GM10266 (cell line): Measurements from ENCODE around the gene ADRB2.

Source experiments
- DNase-seq: peaks from one replicate; pipeline ENCODE4 v3.0.0; 2012; ENCODE audit errors: extremely low spot score
- TF ChIP-seq, protein P1 (sequence below): IDR thresholded peaks from 2 replicates; pipeline ENCODE4 v1.5.1; 2012; ENCODE audit warnings: mild to moderate bottlenecking, low read depth; ENCODE audit not compliant: control insufficient read depth, insufficient read depth; ENCODE audit errors: missing control alignments

The ADRB2 gene

DNA sequence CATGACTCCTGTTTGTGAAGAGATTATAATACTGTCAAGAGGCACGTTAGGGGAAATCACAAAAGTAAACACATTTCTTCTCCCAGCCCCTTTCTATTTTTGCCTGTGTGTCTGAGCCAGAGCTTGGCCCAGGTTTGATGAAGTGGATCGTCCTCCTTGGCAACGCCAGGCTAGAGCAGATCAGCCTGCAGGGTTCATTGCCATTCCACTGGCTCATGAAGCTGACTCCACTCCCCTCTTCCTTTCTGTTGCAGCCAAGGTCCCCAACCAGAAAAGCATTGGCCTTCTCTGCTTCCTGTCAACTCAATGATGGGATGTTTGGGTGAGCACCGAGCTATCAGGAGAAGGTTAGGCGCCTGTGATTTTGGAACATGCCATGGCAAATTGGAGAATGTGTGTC, 3.3 kb downstream of the ADRB2 start:
- DNase-seq = no peak
- TF ChIP-seq, protein P1, sequence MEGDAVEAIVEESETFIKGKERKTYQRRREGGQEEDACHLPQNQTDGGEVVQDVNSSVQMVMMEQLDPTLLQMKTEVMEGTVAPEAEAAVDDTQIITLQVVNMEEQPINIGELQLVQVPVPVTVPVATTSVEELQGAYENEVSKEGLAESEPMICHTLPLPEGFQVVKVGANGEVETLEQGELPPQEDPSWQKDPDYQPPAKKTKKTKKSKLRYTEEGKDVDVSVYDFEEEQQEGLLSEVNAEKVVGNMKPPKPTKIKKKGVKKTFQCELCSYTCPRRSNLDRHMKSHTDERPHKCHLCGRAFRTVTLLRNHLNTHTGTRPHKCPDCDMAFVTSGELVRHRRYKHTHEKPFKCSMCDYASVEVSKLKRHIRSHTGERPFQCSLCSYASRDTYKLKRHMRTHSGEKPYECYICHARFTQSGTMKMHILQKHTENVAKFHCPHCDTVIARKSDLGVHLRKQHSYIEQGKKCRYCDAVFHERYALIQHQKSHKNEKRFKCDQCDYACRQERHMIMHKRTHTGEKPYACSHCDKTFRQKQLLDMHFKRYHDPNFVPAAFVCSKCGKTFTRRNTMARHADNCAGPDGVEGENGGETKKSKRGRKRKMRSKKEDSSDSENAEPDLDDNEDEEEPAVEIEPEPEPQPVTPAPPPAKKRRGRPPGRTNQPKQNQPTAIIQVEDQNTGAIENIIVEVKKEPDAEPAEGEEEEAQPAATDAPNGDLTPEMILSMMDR = no peak

DNA sequence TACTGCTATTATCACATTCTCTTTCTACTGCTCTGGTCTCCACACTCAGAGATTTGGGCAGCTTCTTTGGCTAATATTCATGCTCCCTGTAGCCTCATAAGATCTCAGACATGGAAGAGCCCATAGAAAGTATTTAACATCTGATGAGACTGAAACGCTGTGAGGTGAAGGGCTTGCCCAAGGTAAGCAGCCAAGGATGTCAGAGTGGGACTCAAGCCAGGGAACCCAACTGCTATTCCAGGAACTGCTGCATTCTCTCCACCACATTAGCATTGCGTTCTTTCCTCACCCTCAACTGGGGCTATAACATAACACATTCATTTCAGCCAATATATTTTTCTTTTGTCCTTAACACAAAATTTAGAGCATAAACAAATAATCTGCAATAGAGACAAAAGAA, 3.8 kb downstream of the ADRB2 start:
- DNase-seq = no peak

DNA sequence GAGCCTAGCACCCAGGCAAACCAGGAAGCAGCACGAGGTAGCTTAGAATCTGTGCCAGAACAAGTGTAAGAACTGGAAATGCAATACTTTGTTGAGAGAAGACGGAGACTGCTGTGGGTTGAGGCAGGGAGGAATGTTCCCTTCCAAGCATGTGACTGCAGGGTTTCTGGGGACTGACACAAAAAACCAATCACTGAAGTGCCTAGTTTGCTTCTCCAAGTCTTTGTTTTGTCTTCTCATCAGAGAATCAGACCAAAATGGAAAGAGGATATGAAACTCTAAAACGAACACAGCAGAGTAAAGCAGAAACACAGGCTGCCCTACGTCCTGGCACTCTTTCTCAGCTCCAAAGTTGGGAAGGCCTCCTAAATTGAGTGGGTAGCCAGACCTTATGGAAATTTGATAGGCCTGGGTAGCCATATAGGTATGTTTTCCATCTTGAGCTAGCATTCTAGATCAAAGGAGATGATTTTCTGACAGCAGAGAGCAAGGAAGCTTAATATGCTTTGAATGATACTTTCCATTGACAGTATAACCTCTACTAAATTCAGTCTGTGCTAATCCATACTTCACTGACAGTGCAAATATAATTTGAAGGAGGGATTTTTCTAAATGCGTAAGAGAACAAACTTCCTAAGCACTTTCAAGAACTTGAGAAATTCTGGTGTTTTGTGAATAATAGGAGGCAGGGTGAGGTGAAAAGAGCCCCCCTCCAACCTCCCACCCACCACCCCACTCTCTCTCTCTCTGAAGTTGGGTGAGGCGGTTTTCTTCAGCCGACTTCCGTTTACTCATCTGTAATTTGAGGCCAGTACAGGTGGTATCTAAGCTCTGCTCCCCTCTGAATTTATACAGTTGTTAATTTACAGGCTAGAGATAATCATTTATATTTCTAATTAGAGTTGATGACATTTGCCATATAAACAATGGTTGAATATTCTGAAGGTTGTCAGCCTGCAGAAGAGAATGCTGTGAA, 5.5 kb downstream of the ADRB2 start:
- DNase-seq = peak; percentile 51
- TF ChIP-seq, protein P1 = no peak

More for the DNA sequence above, 3.8 kb downstream of the ADRB2 start:
- TF ChIP-seq, protein P1 = no peak

DNA sequence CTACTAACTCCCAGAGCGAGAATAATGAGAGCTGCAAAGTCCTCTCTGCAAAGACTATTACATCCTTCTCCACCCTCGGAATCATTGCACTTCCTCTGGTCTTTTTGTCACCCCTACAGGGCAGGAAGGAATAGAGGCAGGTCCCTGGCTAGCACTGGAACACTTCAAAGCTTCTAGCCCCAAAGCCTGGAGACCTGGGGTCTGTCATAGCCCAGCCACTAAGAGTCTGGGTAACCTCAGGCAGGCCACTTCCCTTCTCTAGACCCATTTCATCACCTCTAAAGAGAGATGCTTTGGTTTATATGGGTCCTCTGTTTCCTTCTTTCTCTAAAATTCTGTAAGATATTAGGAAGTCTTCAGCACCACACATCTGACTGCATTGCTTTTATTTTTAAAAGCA, 6.7 kb downstream of the ADRB2 start:
- no peak for DNase-seq
- TF ChIP-seq, protein P1 = no peak

DNA sequence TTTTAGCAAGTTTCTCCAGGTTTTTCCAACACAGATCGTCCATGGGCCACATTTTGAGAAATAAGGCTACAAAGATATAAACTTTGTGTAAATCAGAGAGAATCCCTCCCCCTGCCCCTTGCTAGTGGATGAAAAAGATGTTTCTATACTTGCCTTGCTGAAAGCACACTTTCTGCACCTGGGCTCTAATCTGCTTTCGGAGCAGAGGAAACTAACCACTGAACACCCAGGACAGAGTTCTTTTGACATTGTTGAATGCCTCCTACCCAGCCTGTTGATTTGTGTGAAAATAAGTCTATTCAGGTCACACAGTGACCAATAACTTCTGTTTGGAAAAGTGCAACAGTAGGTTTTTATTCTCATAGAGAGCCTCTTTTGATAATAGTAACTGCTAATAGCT, 7.5 kb downstream of the ADRB2 start:
- DNase-seq = no peak
- TF ChIP-seq, protein P1 = no peak

DNA sequence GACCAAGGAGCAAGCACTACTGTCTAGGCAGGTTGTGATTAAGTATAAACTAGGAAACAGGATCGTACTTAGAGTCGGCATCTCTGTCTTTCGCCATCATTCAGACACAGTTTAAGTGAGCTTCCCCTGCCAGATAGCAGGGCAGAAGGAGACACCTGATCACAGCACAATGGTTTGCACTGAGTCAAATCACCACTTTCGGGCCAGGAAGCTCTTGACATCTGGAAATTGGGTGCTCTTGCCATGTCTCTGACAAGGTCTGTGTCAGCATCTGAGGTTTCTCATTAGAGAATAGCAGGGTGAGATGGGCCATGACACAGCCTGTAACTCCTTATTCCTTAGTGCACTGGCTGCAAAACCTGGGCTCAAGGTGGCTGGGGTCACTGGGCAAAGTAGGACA, 8.3 kb downstream of the ADRB2 start:
- no peak for DNase-seq
- TF ChIP-seq, protein P1 = no peak

DNA sequence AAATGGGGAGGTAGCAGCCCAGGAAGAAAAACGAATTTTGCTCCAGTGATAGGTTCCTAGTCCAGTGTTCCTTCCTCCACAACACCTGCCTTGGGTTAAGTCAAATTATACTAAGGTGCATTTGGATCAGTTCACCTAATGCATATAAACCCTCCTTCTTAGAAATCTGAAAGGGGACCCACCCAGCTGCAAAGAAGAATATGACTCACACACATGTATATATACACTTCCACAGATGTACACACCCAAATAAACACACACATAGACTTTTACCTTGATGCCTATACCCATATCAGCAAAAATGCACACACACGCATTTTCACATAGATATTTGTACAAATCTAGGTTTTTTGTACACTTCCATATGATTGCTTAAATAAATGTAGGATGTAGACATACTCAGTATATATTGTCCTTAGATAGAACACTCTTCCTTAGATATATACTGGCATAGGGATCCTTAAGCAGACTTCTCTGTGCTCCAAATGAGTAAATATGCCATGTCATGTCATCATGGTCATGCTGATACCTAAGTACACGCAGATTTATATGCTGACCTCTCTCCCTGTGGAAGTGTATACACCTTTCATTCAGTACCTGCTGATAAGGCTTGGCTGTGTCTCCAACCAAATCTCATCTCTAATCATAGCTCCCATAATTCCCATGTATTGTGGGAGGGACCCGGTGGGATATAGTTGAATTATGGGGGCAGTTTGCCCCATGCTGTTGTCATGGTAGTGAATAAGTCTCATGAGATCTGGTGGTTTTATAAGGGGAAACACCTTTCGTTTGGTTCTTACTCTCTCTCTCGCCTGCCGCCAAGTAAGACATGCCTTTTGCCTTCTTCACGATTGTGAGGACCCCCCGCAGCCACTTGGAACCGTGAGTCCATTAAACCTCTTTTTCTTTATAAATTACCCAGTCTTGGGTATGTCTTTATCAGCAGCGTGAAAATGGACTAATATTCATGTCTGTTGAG, 10.2 kb downstream of the ADRB2 start:
- TF ChIP-seq, protein P1 = no peak
- DNase-seq = no peak
